PC-3 (cell line): ENCODE measurements around the gene TRMT6. TPM values are rescaled to one million over a fixed set of nuclear protein-coding genes. Genes with fewer than 3 reads are reported as not detected.
A peak's percentile ranks its signal among the peaks of the same experiment; 100 is the strongest.

Experiments
- ATAC-seq: fragments of 200-7000 bp; cut with Tn5 transposase; 2 replicates; pipeline ENCODE4 v1.9.1; 2020; ENCODE audit warnings: mild to moderate bottlenecking, moderate library complexity
- BruUV-seq: library from RNA; stranded (reverse); fragments of 400-500 nt; replicated peaks from 2 replicates; lab custom pipeline; 2021; lab: Mats Ljungman, UMichigan
- CTCF ChIA-PET: fragments of 300-600 bp; sonication (Branson Sonifier 250); formaldehyde crosslinking; loops from one replicate; lab custom pipeline; 2022; ENCODE audit warnings: antibody characterized with exemption; lab: Charles Lee
- POLR2A ChIA-PET: fragments of 300-600 bp; sonication (Branson Sonifier 250); formaldehyde crosslinking; loops from one replicate; lab custom pipeline; 2022; ENCODE audit warnings: antibody characterized with exemption; ENCODE audit not compliant: unreplicated experiment; lab: Charles Lee
- DNase-seq: peaks from one replicate; pipeline ENCODE4 v3.0.0-alpha.2; 2015
- H2AFZ ChIP-seq: fragments of 300-600 bp; sonication (generic); 2 replicates; pipeline ENCODE4 v1.6.0; 2016; ENCODE audit warnings: antibody characterized with exemption, low read length
- H3F3A ChIP-seq: fragments of 300-600 bp; sonication (generic); one replicate; pipeline ENCODE4 v1.6.0; 2017; ENCODE audit warnings: antibody characterized with exemption, low read length, control low read depth, mild to moderate bottlenecking; ENCODE audit not compliant: unreplicated experiment
- H3K27ac ChIP-seq: fragments of 300-600 bp; sonication (generic); 2 replicates; pipeline ENCODE4 v1.5.1; 2016; ENCODE audit warnings: mild to moderate bottlenecking, low read length
- H3K27me3 ChIP-seq: fragments of 300-600 bp; sonication (generic); 2 replicates; pipeline ENCODE4 v1.6.1; 2016; ENCODE audit warnings: low read length, mixed read lengths
- H3K36me3 ChIP-seq: fragments of 300-600 bp; sonication (generic); 2 replicates; pipeline ENCODE4 v1.6.1; 2016; ENCODE audit warnings: low read depth, mixed run types, low read length, mixed read lengths
- H3K4me1 ChIP-seq: fragments of 300-600 bp; sonication (generic); 2 replicates; pipeline ENCODE4 v1.5.1; 2016; ENCODE audit warnings: low read length; ENCODE audit not compliant: insufficient read depth
- H3K4me2 ChIP-seq: fragments of 300-600 bp; sonication (generic); 2 replicates; pipeline ENCODE4 v1.6.0; 2016; ENCODE audit warnings: low read length
- H3K4me3 ChIP-seq: fragments of 300-600 bp; sonication (generic); 2 replicates; pipeline ENCODE4 v1.5.1; 2016; ENCODE audit warnings: mild to moderate bottlenecking, low read length, mixed read lengths
- H3K79me2 ChIP-seq: fragments of 300-600 bp; sonication (generic); 2 replicates; pipeline ENCODE4 v1.6.1; 2017; ENCODE audit warnings: low read length, mixed read lengths
- H3K9ac ChIP-seq: fragments of 300-600 bp; sonication (generic); 2 replicates; pipeline ENCODE4 v1.6.0; 2016; ENCODE audit warnings: mild to moderate bottlenecking, low read length
- H3K9me2 ChIP-seq: fragments of 300-600 bp; sonication (generic); replicated peaks from 2 replicates; pipeline ENCODE4 v1.6.1; 2016; ENCODE audit warnings: mixed run types, low read length, mixed read lengths
- H3K9me3 ChIP-seq: fragments of 300-600 bp; sonication (generic); 2 replicates; pipeline ENCODE4 v1.6.1; 2016; ENCODE audit warnings: low read length, mixed read lengths
- H4K20me1 ChIP-seq: fragments of 300-600 bp; sonication (generic); 2 replicates; pipeline ENCODE4 v1.6.1; 2016; ENCODE audit warnings: low read length, mixed read lengths
- CTCF ChIP-seq: fragments of 300-600 bp; sonication (generic); conservative IDR thresholded peaks from 2 replicates; pipeline ENCODE4 v1.5.1; 2017; ENCODE audit warnings: antibody characterized with exemption, low read depth, mild to moderate bottlenecking, low read length
- EZH2 ChIP-seq: fragments of 300-600 bp; sonication (generic); IDR thresholded peaks from one replicate; pipeline ENCODE4 v1.6.1; 2017; ENCODE audit warnings: antibody characterized with exemption, mild to moderate bottlenecking, low read length; ENCODE audit not compliant: unreplicated experiment
- EZH2phosphoT487 ChIP-seq: fragments of 300-600 bp; sonication (generic); IDR thresholded peaks from 2 replicates; pipeline ENCODE4 v1.6.1; 2018; ENCODE audit warnings: mild to moderate bottlenecking, antibody characterized with exemption, low read length, borderline replicate concordance
- intact Hi-C: fragments of 100-400 bp; cut with micrococcal nuclease; formaldehyde crosslinking; loops from 2 replicates; pipeline ENCODE4 v1.9.0; 2023
- total RNA-seq: library from RNA; depleted of rRNA; stranded (reverse); fragments of >200 nt; gene quantifications from 2 replicates; pipeline ENCODE4 v1.2.3, GENCODE V29; 2014

TRMT6 gene
- total RNA-seq, 1 experiment from 2014 or later: 44.0 TPM

GRCh38 chr20:5945963-5946362 lies 4.4 kb downstream of the TRMT6 start:
- intact Hi-C loops: no loop called here
- DNase-seq (peak; percentile 89), ATAC-seq (peak; percentile 15)
- Histone ChIP-seq H3K79me2 (peaks cover 49% of the 10 kb centered on the region), H3K27me3 (no peaks in the 10 kb centered on the region), H2AFZ (no peak overlapping the region), H3K9me2 (no peaks in the 10 kb centered on the region), H3K27ac (peak overlapping the region; percentile 90), H4K20me1 (0 out of 2 replicates have a peak, but pooled peaks cover 4% of the 10 kb centered on the region), H3K9me3 (no peaks in the 10 kb centered on the region), H3K4me1 (peaks cover 44% of the 10 kb centered on the region), H3K36me3 (peaks cover 58% of the 10 kb centered on the region), H3K4me2 (peak overlapping the region; percentile 27), H3F3A (peaks cover 5% of the 10 kb centered on the region), H3K4me3 (no peak overlapping the region), H3K9ac (peak overlapping the region; percentile 60)
- no peak for TF ChIP-seq EZH2
- TF ChIP-seq EZH2phosphoT487: no peak
- no peak for TF ChIP-seq CTCF
- POLR2A ChIA-PET: no interaction called here
- CTCF ChIA-PET: no interaction called here
- BruUV-seq: no TSS peak

- Histone ChIP-seq H3F3A (no peaks in the 10 kb centered on the region), H3K4me3 (no peak overlapping the region), H3K4me1 (no peaks in the 10 kb centered on the region), H3K36me3 (peaks cover 45% of the 10 kb centered on the region), H3K9me2 (no peaks in the 10 kb centered on the region), H3K27ac (no peak overlapping the region), H3K79me2 (no peaks in the 10 kb centered on the region), H3K9ac (no peak overlapping the region), H3K4me2 (no peak overlapping the region), H4K20me1 (no peaks in the 10 kb centered on the region), H2AFZ (no peak overlapping the region), H3K9me3 (no peaks in the 10 kb centered on the region), H3K27me3 (no peaks in the 10 kb centered on the region)
- no peak for DNase-seq
- TF ChIP-seq EZH2phosphoT487 (no peak), CTCF (no peak)
- intact Hi-C loops: no loop called here
- ChIA-PET POLR2A (no interaction called here), CTCF (no interaction called here)
- ATAC-seq: no peak
- no TSS peak for BruUV-seq
Measured at GRCh38 chr20:5938456-5939029, 11.8 kb downstream of the TRMT6 start.

DNA sequence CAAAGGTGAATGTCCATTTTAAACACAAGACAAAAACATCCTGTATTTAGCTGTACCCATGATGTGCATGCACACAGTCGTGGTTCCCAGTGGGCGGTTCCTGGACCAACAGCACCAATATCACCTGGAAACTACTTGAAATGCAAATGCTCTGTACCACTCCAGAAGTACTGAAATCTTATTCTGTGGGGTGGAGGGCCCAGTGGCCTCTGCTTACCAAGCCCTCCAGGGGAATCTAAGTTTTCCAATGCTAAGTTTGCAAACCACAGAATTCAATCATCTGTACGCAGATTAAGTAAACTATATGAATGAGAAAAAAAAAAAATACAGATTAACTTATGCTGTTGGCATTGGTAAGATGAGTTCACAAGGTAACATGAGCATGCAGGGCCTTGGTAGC lies 14.1 kb downstream of the TRMT6 start:
- Histone ChIP-seq H3K9me3 (no peaks in the 10 kb centered on the region), H3F3A (no peaks in the 10 kb centered on the region), H3K79me2 (no peaks in the 10 kb centered on the region), H3K4me3 (no peak overlapping the region), H3K4me2 (no peak overlapping the region), H3K36me3 (peaks cover 22% of the 10 kb centered on the region), H3K9ac (no peak overlapping the region), H3K27ac (no peak overlapping the region), H4K20me1 (no peaks in the 10 kb centered on the region), H3K9me2 (no peaks in the 10 kb centered on the region), H3K27me3 (no peaks in the 10 kb centered on the region), H2AFZ (no peak overlapping the region), H3K4me1 (no peaks in the 10 kb centered on the region)
- no TSS peak for BruUV-seq
- intact Hi-C loops: no loop called here
- CTCF ChIA-PET: interaction anchor here (1.4 kb wide), 1 partner anchor 407 kb away, joined by 4 read pairs; no protein-coding TSS in a partner anchor
- ATAC-seq (no peak), DNase-seq (no peak)
- POLR2A ChIA-PET: no interaction called here
- no peak for TF ChIP-seq CTCF
- no peak for TF ChIP-seq EZH2
- no peak for TF ChIP-seq EZH2phosphoT487
